ENCODE data around the gene TXLNB. TPM values are rescaled to one million over a fixed set of nuclear protein-coding genes. Genes with fewer than 3 reads are reported as not detected.
"Not testable (repeated sequence)": the region's sequence is repeated elsewhere in the genome, so short reads cannot be mapped to it uniquely, and the experiment has no call there.

TXLNB gene
- total and polyA plus RNA-seq, 2 of the 4 experiments (the other 2 are of a cell fraction), result under 0.01 to 0.05 TPM

DNA sequence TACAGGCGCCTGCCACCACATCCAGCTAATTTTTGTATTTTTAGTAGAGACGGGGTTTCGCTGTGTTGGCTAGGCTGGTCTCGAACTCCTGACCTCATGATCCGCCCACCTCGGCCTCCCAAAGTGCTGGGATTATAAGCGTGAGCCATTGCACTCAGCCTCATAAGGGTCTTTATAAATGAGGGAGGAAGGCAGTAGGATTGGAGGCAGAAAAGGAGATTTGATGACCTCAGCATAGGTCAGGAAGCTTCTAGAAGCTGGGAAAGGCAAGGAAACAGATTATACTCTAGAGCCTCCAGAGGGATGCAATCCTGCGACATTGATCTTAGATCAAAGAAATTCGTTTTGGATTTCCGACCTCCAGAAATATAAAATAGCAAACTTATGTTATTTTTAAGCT lies 1.4 kb upstream of the TXLNB start:
- H3K18ac ChIP-seq (ENCODE audit: low read depth, low read length), result 0 out of 2 replicates have a peak overlapping the region, but pooled peaks have one; percentile 22
- H2BK120ac ChIP-seq (ENCODE audit: low read depth, low read length), result 0 out of 2 replicates have a peak overlapping the region, but pooled peaks have one; percentile 28
- H3K4me1 ChIP-seq (ENCODE audit: control insufficient read depth, insufficient read depth, low read length); H3K79me1 ChIP-seq (ENCODE audit: low read depth in 1 of 2, low read length in 2 of 2); intact Hi-C loops (cut with micrococcal nuclease); H4K8ac ChIP-seq (ENCODE audit: low read depth in 2 of 2, low read length in 2 of 2); H2AFZ ChIP-seq (replicated peaks; ENCODE audit: low read length, poor library complexity); BruUV-seq (replicated peaks); dilution Hi-C loops (cut with HindIII; ENCODE audit: low sequenced_read_pairs, unreplicated experiment); H3K9ac ChIP-seq (ENCODE audit: low read depth, low read length); H3K56ac ChIP-seq (ENCODE audit: extremely low read depth, insufficient read depth, low read length); CTCF ChIA-PET; in situ Hi-C loops (cut with MboI; ENCODE audit: low sequenced_read_pairs); H3K9me3 ChIP-seq (ENCODE audit: control insufficient read depth, insufficient read depth, low read length); H3K23ac ChIP-seq (ENCODE audit: low read depth, low read length); DNase-seq; POLR2A ChIA-PET (ENCODE audit: unreplicated experiment); ATAC-seq (ENCODE audit: low read depth); H4K20me1 ChIP-seq (ENCODE audit: insufficient read depth, low read length); H3K9me1 ChIP-seq (ENCODE audit: insufficient read depth, low read length); H2BK20ac ChIP-seq (ENCODE audit: low read depth, low read length); H3K4me3 ChIP-seq (ENCODE audit: insufficient read depth, low read depth, low read length); H2AK9ac ChIP-seq (replicated peaks; ENCODE audit: low read depth, low read length, poor library complexity); H4K91ac ChIP-seq (ENCODE audit: insufficient read depth, low read depth, low read length); H3K36me3 ChIP-seq (ENCODE audit: control insufficient read depth, insufficient read depth, low read length); H4K5ac ChIP-seq (ENCODE audit: low read depth, low read length); H3K14ac ChIP-seq (replicated peaks; ENCODE audit: low read depth, low read length); H3K4me2 ChIP-seq (ENCODE audit: low read depth, low read length); H3K27me3 ChIP-seq (ENCODE audit: control insufficient read depth, insufficient read depth, low read length); H2AK5ac ChIP-seq (ENCODE audit: low read depth, low read length); H2BK5ac ChIP-seq (ENCODE audit: low read depth, low read length, poor library complexity, severe bottlenecking): not testable (repeated sequence)
- WGBS, 2 experiments (ENCODE audit: extremely low coverage in 2 of 2, insufficient read length in 1 of 2), result 100% methylated on average over 4 of the region's 10 CpGs; no CpG with 5 or more reads in 1 of the 2 experiments
- H2BK15ac ChIP-seq (ENCODE audit: low read depth, low read length), result peak overlapping the region; percentile 49; the same call in 1 of the 3 replicates
- H3K27ac ChIP-seq (ENCODE audit: insufficient read depth, low read length), result peak overlapping the region; percentile 10; the same call in 1 of the 2 replicates
- H3K4ac ChIP-seq (ENCODE audit: low read depth, low read length), result peak overlapping the region; percentile 57; the same call in 1 of the 2 replicates
